ENCODE results near the gene NINJ2. TPM values are rescaled to one million over a fixed set of nuclear protein-coding genes. Genes with fewer than 3 reads are reported as not detected.

The NINJ2 gene
- total and polyA plus RNA-seq, 4 donors, result 5.8 to 28.4 (median 14.3) TPM

GRCh38 chr12:617304-617915, 45.8 kb downstream of the NINJ2 start:
- no peak overlapping the region for H3K4me3 ChIP-seq
- no peaks in the 10 kb centered on the region for H3K27me3 ChIP-seq (ENCODE audit: control insufficient read depth in 3 of 3, insufficient read depth in 3 of 3, low read length in 2 of 3)
- 17 to 51% methylated on average over 14 of the region's 14 CpGs for WGBS, 2 donors
- peak overlapping the region in 1 of 2 donors; percentile 61 for H3K9ac ChIP-seq (ENCODE audit: insufficient read depth in 1 of 2, low read length in 2 of 2)
- DNase-seq, result peak; percentile 63 to 81 (median 79)
- TF ChIP-seq, protein P1, sequence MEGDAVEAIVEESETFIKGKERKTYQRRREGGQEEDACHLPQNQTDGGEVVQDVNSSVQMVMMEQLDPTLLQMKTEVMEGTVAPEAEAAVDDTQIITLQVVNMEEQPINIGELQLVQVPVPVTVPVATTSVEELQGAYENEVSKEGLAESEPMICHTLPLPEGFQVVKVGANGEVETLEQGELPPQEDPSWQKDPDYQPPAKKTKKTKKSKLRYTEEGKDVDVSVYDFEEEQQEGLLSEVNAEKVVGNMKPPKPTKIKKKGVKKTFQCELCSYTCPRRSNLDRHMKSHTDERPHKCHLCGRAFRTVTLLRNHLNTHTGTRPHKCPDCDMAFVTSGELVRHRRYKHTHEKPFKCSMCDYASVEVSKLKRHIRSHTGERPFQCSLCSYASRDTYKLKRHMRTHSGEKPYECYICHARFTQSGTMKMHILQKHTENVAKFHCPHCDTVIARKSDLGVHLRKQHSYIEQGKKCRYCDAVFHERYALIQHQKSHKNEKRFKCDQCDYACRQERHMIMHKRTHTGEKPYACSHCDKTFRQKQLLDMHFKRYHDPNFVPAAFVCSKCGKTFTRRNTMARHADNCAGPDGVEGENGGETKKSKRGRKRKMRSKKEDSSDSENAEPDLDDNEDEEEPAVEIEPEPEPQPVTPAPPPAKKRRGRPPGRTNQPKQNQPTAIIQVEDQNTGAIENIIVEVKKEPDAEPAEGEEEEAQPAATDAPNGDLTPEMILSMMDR (IDR thresholded peaks at IDR 0.05; ENCODE audit: control extremely low read depth, extremely low read depth), result no peak
- H3K36me3 ChIP-seq (ENCODE audit: control insufficient read depth in 4 of 4, insufficient read depth in 4 of 4, low read length in 4 of 4), result no peaks in the 10 kb centered on the region
- peak; percentile 68 for ATAC-seq (ENCODE audit: insufficient read depth, low FRiP score)
- peak overlapping the region in 1 of 2 donors; percentile 73 for H3K27ac ChIP-seq (ENCODE audit: low read depth in 1 of 2, low read length in 1 of 2)
- H3K4me1 ChIP-seq (ENCODE audit: control insufficient read depth in 5 of 5, insufficient read depth in 5 of 5, low read length in 5 of 5), result peaks cover 6 to 22% (median 18%) of the 10 kb centered on the region in 5 donors
- no peaks in the 10 kb centered on the region for H3K9me3 ChIP-seq (ENCODE audit: control insufficient read depth in 4 of 4, insufficient read depth in 3 of 4, low read length in 3 of 4)

GRCh38 chr12:615620-616019, 47.6 kb downstream of the NINJ2 start:
- Histone ChIP-seq H3K27me3 (ENCODE audit: control insufficient read depth in 3 of 3, insufficient read depth in 3 of 3, low read length in 2 of 3) (no peaks in the 10 kb centered on the region), H3K9ac (ENCODE audit: insufficient read depth in 1 of 2, low read length in 2 of 2) (no peak overlapping the region), H3K4me1 (ENCODE audit: control insufficient read depth in 5 of 5, insufficient read depth in 5 of 5, low read length in 5 of 5) (peaks cover 6 to 22% (median 18%) of the 10 kb centered on the region in 5 donors), H3K36me3 (ENCODE audit: control insufficient read depth in 4 of 4, insufficient read depth in 4 of 4, low read length in 4 of 4) (no peaks in the 10 kb centered on the region), H3K27ac (ENCODE audit: low read depth in 1 of 2, low read length in 1 of 2) (peak overlapping the region; percentile 10 to 79), H3K9me3 (ENCODE audit: control insufficient read depth in 4 of 4, insufficient read depth in 3 of 4, low read length in 3 of 4) (no peaks in the 10 kb centered on the region), H3K4me3 (no peak overlapping the region)
- no peak for ATAC-seq (ENCODE audit: insufficient read depth, low FRiP score)
- TF ChIP-seq, protein P1 (IDR thresholded peaks at IDR 0.05; ENCODE audit: control extremely low read depth, extremely low read depth), result no peak
- WGBS, 2 donors, result 54 to 61% methylated on average over 4 of the region's 4 CpGs
- DNase-seq, result peak; percentile 57 to 86 (median 73)

DNA sequence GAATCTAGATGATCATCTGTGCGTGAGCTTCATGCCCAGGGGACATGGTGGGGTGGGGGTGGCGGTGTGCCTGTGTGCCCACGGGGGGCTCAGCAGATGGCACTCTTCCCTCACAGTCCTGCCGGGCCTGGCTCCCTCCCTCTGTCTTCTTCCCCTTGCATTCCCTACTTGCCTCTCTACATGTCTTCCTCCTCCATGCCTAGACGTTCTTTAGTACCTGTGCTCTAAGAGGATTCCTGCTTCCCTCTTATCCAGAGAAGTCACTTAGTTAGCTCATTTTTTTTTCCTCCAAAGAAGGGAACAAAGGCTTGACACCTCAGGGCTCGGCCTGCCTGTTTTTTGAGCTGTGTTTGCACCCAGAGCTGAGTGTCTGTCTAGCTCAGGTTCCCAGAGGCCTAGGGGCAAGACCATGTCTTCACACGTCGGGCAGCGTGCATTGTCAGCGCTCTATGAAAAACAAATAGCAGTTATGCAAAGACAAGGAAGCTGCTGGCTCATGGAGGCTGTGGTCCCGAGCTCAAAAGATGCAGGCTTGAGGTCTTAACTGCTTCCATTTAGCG, 48.8 kb downstream of the NINJ2 start:
- no peak overlapping the region for H3K27ac ChIP-seq (ENCODE audit: low read depth in 1 of 2, low read length in 1 of 2)
- TF ChIP-seq, protein P1 (IDR thresholded peaks at IDR 0.05; ENCODE audit: control extremely low read depth, extremely low read depth), result no peak
- ATAC-seq (ENCODE audit: insufficient read depth, low FRiP score) (no peak), DNase-seq (peak in 2 of 3 donors; percentile 47 to 51)
- H3K9me3 ChIP-seq (ENCODE audit: control insufficient read depth in 4 of 4, insufficient read depth in 3 of 4, low read length in 3 of 4), result no peaks in the 10 kb centered on the region
- peaks cover 6 to 27% (median 14%) of the 10 kb centered on the region in 5 donors for H3K4me1 ChIP-seq (ENCODE audit: control insufficient read depth in 5 of 5, insufficient read depth in 5 of 5, low read length in 5 of 5)
- no peaks in the 10 kb centered on the region for H3K36me3 ChIP-seq (ENCODE audit: control insufficient read depth in 4 of 4, insufficient read depth in 4 of 4, low read length in 4 of 4)
- no peaks in the 10 kb centered on the region for H3K27me3 ChIP-seq (ENCODE audit: control insufficient read depth in 3 of 3, insufficient read depth in 3 of 3, low read length in 2 of 3)
- 52 to 55% methylated on average over 12 of the region's 12 CpGs for WGBS, 2 donors
- H3K9ac ChIP-seq (ENCODE audit: insufficient read depth in 1 of 2, low read length in 2 of 2), result no peak overlapping the region
- no peak overlapping the region for H3K4me3 ChIP-seq

All from lung (tissue), 12 donors.